ENCODE measurements around the gene STK24.
"Not testable (repeated sequence)": the region's sequence is repeated elsewhere in the genome, so short reads cannot be mapped to it uniquely, and the experiment has no call there.

Gene STK24

GRCh38 chr13:98422046-98422445, 154.9 kb downstream of the STK24 start:
- Histone ChIP-seq H3K4me1 (ENCODE audit: control insufficient read depth, insufficient read depth, low read length) (no peaks in the 10 kb centered on the region), H3K9me3 (ENCODE audit: control insufficient read depth, insufficient read depth, low read length) (no peaks in the 10 kb centered on the region), H3K36me3 (ENCODE audit: control insufficient read depth, insufficient read depth, low read length) (no peaks in the 10 kb centered on the region; the same call in 1 of the 2 replicates), H3K4me3 (ENCODE audit: low read length) (no peak overlapping the region), H3K27ac (ENCODE audit: low read length) (no peak overlapping the region), H3K27me3 (ENCODE audit: control insufficient read depth, insufficient read depth, low read length) (no peaks in the 10 kb centered on the region)
- no CpG with 5 or more reads among the region's 9 CpGs for WGBS (ENCODE audit: insufficient coverage, insufficient read length)
- no peak for DNase-seq (ENCODE audit: low read depth, low spot score)

GRCh38 chr13:98420554-98421175, 156.2 kb downstream of the STK24 start:
- Histone ChIP-seq H3K27ac (ENCODE audit: low read length) (no peak overlapping the region), H3K4me3 (ENCODE audit: low read length) (no peak overlapping the region), H3K4me1 (ENCODE audit: control insufficient read depth, insufficient read depth, low read length) (no peaks in the 10 kb centered on the region), H3K9me3 (ENCODE audit: control insufficient read depth, insufficient read depth, low read length) (no peaks in the 10 kb centered on the region), H3K27me3 (ENCODE audit: control insufficient read depth, insufficient read depth, low read length) (no peaks in the 10 kb centered on the region), H3K36me3 (ENCODE audit: control insufficient read depth, insufficient read depth, low read length) (no peaks in the 10 kb centered on the region; the same call in 1 of the 2 replicates)
- WGBS (ENCODE audit: insufficient coverage, insufficient read length) = no CpG with 5 or more reads among the region's 6 CpGs
- DNase-seq (ENCODE audit: low read depth, low spot score) = no peak

DNA sequence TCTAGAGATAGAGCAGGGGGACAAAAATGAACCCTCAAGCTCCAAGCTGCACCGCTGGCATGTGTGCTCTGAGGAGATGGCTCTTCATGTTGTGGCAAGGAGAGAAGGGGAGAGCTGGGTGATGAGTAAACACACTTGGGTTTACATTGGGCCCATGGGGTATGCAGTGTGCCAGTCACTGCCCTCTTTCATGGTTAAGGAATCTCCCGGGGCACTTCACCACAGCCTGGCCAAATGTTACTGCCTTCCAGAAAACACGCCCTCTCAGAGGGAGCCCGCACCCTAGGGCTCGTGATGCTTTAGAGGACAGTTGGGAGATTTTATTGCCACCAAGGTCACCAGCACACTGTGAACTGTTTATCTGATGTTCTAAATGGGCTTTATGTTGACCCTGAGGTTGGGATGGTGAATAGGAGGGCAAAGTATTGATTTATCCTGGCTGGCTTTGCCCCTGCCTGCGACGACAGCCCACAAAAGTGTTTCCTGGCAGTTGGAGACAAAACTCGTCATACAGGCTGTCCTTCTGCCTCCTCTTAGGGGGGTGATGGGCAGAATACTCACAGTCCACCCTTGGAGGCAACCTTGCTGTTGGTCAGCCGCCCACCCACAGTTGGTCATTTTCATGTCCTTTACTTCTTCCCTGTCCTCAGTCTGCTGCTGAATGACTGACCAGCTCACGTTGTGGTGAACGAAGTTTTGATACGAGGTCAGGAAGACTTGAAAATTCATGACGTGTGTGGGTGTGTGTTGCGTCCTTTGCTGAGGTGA, 156.9 kb downstream of the STK24 start:
- H3K4me3 ChIP-seq (ENCODE audit: low read length) = no peak overlapping the region
- no CpG with 5 or more reads among the region's 14 CpGs for WGBS (ENCODE audit: insufficient coverage, insufficient read length)
- no peaks in the 10 kb centered on the region for H3K27me3 ChIP-seq (ENCODE audit: control insufficient read depth, insufficient read depth, low read length)
- H3K36me3 ChIP-seq (ENCODE audit: control insufficient read depth, insufficient read depth, low read length) = no peaks in the 10 kb centered on the region; the same call in 1 of the 2 replicates
- no peaks in the 10 kb centered on the region for H3K4me1 ChIP-seq (ENCODE audit: control insufficient read depth, insufficient read depth, low read length)
- no peaks in the 10 kb centered on the region for H3K9me3 ChIP-seq (ENCODE audit: control insufficient read depth, insufficient read depth, low read length)
- H3K27ac ChIP-seq (ENCODE audit: low read length) = no peak overlapping the region
- DNase-seq (ENCODE audit: low read depth, low spot score) = no peak

- Histone ChIP-seq H3K27me3 (ENCODE audit: control insufficient read depth, insufficient read depth, low read length) (no peaks in the 10 kb centered on the region), H3K4me1 (ENCODE audit: control insufficient read depth, insufficient read depth, low read length) (no peaks in the 10 kb centered on the region), H3K36me3 (ENCODE audit: control insufficient read depth, insufficient read depth, low read length) (no peaks in the 10 kb centered on the region; the same call in 1 of the 2 replicates), H3K27ac (ENCODE audit: low read length) (no peak overlapping the region), H3K9me3 (ENCODE audit: control insufficient read depth, insufficient read depth, low read length) (no peaks in the 10 kb centered on the region), H3K4me3 (ENCODE audit: low read length) (no peak overlapping the region)
- no peak for DNase-seq (ENCODE audit: low read depth, low spot score)
- no CpG with 5 or more reads among the region's 4 CpGs for WGBS (ENCODE audit: insufficient coverage, insufficient read length)
Measured at GRCh38 chr13:98416408-98416807, 160.5 kb downstream of the STK24 start.

GRCh38 chr13:98415326-98416070, 161.4 kb downstream of the STK24 start:
- WGBS (ENCODE audit: insufficient coverage, insufficient read length) = no CpG with 5 or more reads among the region's 18 CpGs
- no peaks in the 10 kb centered on the region for H3K27me3 ChIP-seq (ENCODE audit: control insufficient read depth, insufficient read depth, low read length)
- H3K9me3 ChIP-seq (ENCODE audit: control insufficient read depth, insufficient read depth, low read length) = no peaks in the 10 kb centered on the region
- H3K4me3 ChIP-seq (ENCODE audit: low read length) = no peak overlapping the region
- no peaks in the 10 kb centered on the region for H3K4me1 ChIP-seq (ENCODE audit: control insufficient read depth, insufficient read depth, low read length)
- no peaks in the 10 kb centered on the region; the same call in 1 of the 2 replicates for H3K36me3 ChIP-seq (ENCODE audit: control insufficient read depth, insufficient read depth, low read length)
- DNase-seq (ENCODE audit: low read depth, low spot score) = no peak
- H3K27ac ChIP-seq (ENCODE audit: low read length) = no peak overlapping the region

DNA sequence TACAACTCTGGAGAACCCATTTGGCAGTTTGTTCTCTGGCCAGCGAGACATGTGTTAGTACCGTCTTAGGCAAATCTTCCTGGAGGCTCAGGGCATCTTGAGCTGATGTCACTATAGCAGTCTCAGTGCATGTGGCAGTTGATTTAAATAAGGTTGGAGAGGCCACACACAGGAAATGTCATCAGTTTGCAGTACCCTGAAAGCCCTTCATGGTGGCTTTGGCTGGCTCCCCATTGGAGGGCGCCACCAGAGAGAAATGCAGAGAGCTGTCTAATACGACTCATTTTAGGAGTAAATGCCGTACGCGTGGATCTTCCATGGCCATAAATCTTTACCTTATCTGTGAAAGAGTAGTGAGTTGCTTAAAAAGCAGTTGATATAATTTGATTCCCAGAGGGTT, 163.1 kb downstream of the STK24 start:
- no peaks in the 10 kb centered on the region; the same call in 1 of the 2 replicates for H3K36me3 ChIP-seq (ENCODE audit: control insufficient read depth, insufficient read depth, low read length)
- H3K27ac ChIP-seq (ENCODE audit: low read length) = no peak overlapping the region
- no CpG with 5 or more reads among the region's 7 CpGs for WGBS (ENCODE audit: insufficient coverage, insufficient read length)
- no peaks in the 10 kb centered on the region for H3K9me3 ChIP-seq (ENCODE audit: control insufficient read depth, insufficient read depth, low read length)
- no peaks in the 10 kb centered on the region for H3K27me3 ChIP-seq (ENCODE audit: control insufficient read depth, insufficient read depth, low read length)
- no peak overlapping the region for H3K4me3 ChIP-seq (ENCODE audit: low read length)
- no peak for DNase-seq (ENCODE audit: low read depth, low spot score)
- no peaks in the 10 kb centered on the region for H3K4me1 ChIP-seq (ENCODE audit: control insufficient read depth, insufficient read depth, low read length)

- DNase-seq (ENCODE audit: low read depth, low spot score); H3K36me3 ChIP-seq (ENCODE audit: control insufficient read depth, insufficient read depth, low read length); H3K27me3 ChIP-seq (ENCODE audit: control insufficient read depth, insufficient read depth, low read length); H3K4me1 ChIP-seq (ENCODE audit: control insufficient read depth, insufficient read depth, low read length); H3K4me3 ChIP-seq (ENCODE audit: low read length); H3K27ac ChIP-seq (ENCODE audit: low read length); H3K9me3 ChIP-seq (ENCODE audit: control insufficient read depth, insufficient read depth, low read length): not testable (repeated sequence)
- no CpG with 5 or more reads among the region's 3 CpGs for WGBS (ENCODE audit: insufficient coverage, insufficient read length)
Measured at GRCh38 chr13:98413278-98413677, 163.6 kb downstream of the STK24 start.

- no peak overlapping the region for H3K4me3 ChIP-seq (ENCODE audit: low read length)
- no peaks in the 10 kb centered on the region for H3K9me3 ChIP-seq (ENCODE audit: control insufficient read depth, insufficient read depth, low read length)
- H3K4me1 ChIP-seq (ENCODE audit: control insufficient read depth, insufficient read depth, low read length) = no peaks in the 10 kb centered on the region
- no CpG with 5 or more reads among the region's 16 CpGs for WGBS (ENCODE audit: insufficient coverage, insufficient read length)
- no peak overlapping the region for H3K27ac ChIP-seq (ENCODE audit: low read length)
- no peaks in the 10 kb centered on the region for H3K27me3 ChIP-seq (ENCODE audit: control insufficient read depth, insufficient read depth, low read length)
- DNase-seq (ENCODE audit: low read depth, low spot score) = no peak
- no peaks in the 10 kb centered on the region; the same call in 1 of the 2 replicates for H3K36me3 ChIP-seq (ENCODE audit: control insufficient read depth, insufficient read depth, low read length)
Measured at GRCh38 chr13:98411617-98412265, 165.2 kb downstream of the STK24 start.

DNA sequence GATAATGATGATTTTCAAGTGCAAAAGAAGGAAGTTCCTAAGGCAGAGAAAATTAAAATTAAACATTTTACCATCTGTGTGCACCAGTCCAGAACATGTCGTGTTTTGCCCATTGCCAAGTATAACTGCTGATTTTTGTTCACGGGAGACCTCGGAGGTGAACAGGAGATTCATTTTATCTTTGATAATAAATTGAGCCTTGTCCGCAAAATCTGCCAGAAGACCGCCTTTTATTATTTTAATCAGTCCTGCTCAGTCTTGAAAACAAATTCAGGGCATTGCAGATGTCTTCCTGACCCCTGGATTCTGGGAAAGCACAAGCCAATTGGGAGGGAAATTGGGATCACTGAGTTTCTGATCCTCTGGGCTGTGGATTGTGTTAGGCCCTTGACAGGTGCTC, 165.9 kb downstream of the STK24 start:
- H3K27ac ChIP-seq (ENCODE audit: low read length) = no peak overlapping the region

DNA sequence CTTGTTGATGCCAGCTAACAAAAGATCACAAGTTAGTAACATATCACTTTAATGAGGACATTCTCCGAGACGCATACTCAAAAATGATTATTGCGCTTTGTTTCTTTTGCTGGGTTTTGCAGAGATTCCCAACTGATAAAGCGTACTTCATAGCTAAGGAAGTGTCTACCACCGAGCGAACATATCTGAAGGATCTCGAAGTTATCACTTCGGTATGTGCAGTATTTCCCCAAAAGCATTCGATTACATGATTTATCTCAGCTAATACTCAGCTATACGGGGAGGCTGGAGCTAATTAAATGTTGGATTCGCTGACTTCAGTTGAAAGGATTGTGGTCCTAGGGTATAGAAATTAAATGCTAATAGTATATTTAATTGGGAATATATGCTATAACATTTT, 166.3 kb downstream of the STK24 start:
- Histone ChIP-seq H3K36me3 (ENCODE audit: control insufficient read depth, insufficient read depth, low read length) (no peaks in the 10 kb centered on the region; the same call in 1 of the 2 replicates), H3K9me3 (ENCODE audit: control insufficient read depth, insufficient read depth, low read length) (no peaks in the 10 kb centered on the region)

More for the DNA sequence above, 165.9 kb downstream of the STK24 start:
- DNase-seq (ENCODE audit: low read depth, low spot score) = no peak
- Histone ChIP-seq H3K36me3 (ENCODE audit: control insufficient read depth, insufficient read depth, low read length) (no peaks in the 10 kb centered on the region; the same call in 1 of the 2 replicates), H3K9me3 (ENCODE audit: control insufficient read depth, insufficient read depth, low read length) (no peaks in the 10 kb centered on the region), H3K4me3 (ENCODE audit: low read length) (no peak overlapping the region), H3K27me3 (ENCODE audit: control insufficient read depth, insufficient read depth, low read length) (no peaks in the 10 kb centered on the region), H3K4me1 (ENCODE audit: control insufficient read depth, insufficient read depth, low read length) (no peaks in the 10 kb centered on the region)
- WGBS (ENCODE audit: insufficient coverage, insufficient read length) = no CpG with 5 or more reads among the region's 5 CpGs

More for the DNA sequence above, 166.3 kb downstream of the STK24 start:
- H3K27me3 ChIP-seq (ENCODE audit: control insufficient read depth, insufficient read depth, low read length) = no peaks in the 10 kb centered on the region
- WGBS (ENCODE audit: insufficient coverage, insufficient read length) = no CpG with 5 or more reads among the region's 11 CpGs
- no peaks in the 10 kb centered on the region for H3K4me1 ChIP-seq (ENCODE audit: control insufficient read depth, insufficient read depth, low read length)
- DNase-seq (ENCODE audit: low read depth, low spot score) = no peak
- no peak overlapping the region for H3K4me3 ChIP-seq (ENCODE audit: low read length)
- H3K27ac ChIP-seq (ENCODE audit: low read length) = no peak overlapping the region

Data from iPS DF 6.9 (cell line).